Peyer's patch (tissue), 4 donors: ENCODE measurements around the gene RPL7A. TPM values are rescaled to one million over a fixed set of nuclear protein-coding genes. Genes with fewer than 3 reads are reported as not detected.

Source experiments
- DNase-seq, 3 donors: peaks; one replicate each; pipeline ENCODE4 v3.0.0-alpha.2; 2017 to 2019
- H3K27ac ChIP-seq, 4 donors: fragments of 200-600 bp; sonication (generic); one replicate each; pipeline ENCODE4 v1.5.1; 2016 to 2019
- H3K27me3 ChIP-seq, 2 donors: fragments of 200-600 bp; sonication (generic); one replicate each; pipeline ENCODE4 v1.5.1; 2019
- H3K36me3 ChIP-seq, 3 donors: fragments of 200-600 bp; sonication (generic); one replicate each; pipeline ENCODE4 v1.5.1; 2016 to 2019
- H3K4me1 ChIP-seq, 4 donors: fragments of 200-600 bp; sonication (generic); one replicate each; pipeline ENCODE4 v1.5.1; 2016 to 2019
- H3K4me3 ChIP-seq, 4 donors: fragments of 200-600 bp; sonication (generic); 1 replicate in 3 of 4; 2 replicates in 1 of 4; pipeline ENCODE4 v1.5.1; 2016 to 2019; ENCODE audit warnings: mild to moderate bottlenecking in 1 of 4
- H3K9me3 ChIP-seq, 4 donors: fragments of 200-600 bp; sonication (generic); one replicate each; pipeline ENCODE4 v1.5.1; 2016 to 2019; ENCODE audit warnings: mild to moderate bottlenecking in 1 of 4
- CTCF ChIP-seq, 6 experiments: fragments of 450-650 bp in 4 of 6; fragments of 200-600 bp in 2 of 6; sonication (generic) in 1 of 6; IDR thresholded peaks; one replicate each; pipeline ENCODE4 v1.5.1; 2017 to 2019; ENCODE audit warnings: antibody characterized with exemption in 6 of 6, mild to moderate bottlenecking in 3 of 6, moderate library complexity in 1 of 6
- POLR2A ChIP-seq, 2 donors: fragments of 450-650 bp; IDR thresholded peaks; one replicate each; pipeline ENCODE4 v1.5.1; 2017; ENCODE audit warnings: antibody characterized with exemption in 2 of 2, mild to moderate bottlenecking in 2 of 2, moderate library complexity in 2 of 2
- total RNA-seq, 4 donors: library from RNA; depleted of rRNA; stranded (reverse); fragments of >200 nt; gene quantifications; one replicate each; pipeline ENCODE4 v1.1.0, GENCODE V29; 2016

RPL7A gene
- total RNA-seq, 4 donors from 2014 or later = 708 to 1,565 (median 870) TPM

- Histone ChIP-seq H3K9me3 (no peaks in the 10 kb centered on the region), H3K36me3 (peaks cover 0 to 68% (median 3%) of the 10 kb centered on the region in 3 donors), H3K27ac (peak overlapping the region; percentile 87 to 92 (median 90))
Observed at GRCh38 chr9:133346021-133346785, 1.8 kb upstream of the RPL7A start.

DNA sequence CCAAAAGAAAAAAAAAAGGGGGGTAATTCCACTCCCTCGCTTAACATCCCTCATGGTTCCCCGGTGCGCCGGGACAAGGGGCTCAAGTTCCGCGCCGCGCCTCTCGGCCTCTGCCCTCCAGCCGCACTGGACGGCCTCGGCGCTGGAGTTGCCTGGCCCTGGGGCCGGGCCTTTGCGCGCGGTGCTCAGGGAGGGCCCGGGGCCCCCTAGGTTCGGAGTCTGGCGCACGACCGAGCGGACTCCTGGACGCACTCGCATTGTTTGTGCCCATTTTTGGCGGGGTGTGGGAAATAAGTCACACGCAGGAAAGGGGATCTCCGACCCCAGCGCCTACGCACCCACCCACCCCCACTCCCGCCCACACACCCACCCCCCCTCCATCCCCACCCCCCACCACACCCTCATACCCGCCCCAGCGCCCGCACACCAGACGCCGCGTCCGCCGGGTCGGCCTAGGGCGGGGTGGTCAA, 468 bp upstream of the RPL7A start:
- Histone ChIP-seq H3K36me3 (peaks cover 0 to 68% (median 3%) of the 10 kb centered on the region in 3 donors), H3K4me1 (peaks cover 0 to 28% (median 23%) of the 10 kb centered on the region in 4 donors), H3K9me3 (no peaks in the 10 kb centered on the region), H3K27me3 (no peaks in the 10 kb centered on the region), H3K27ac (peak overlapping the region; percentile 87 to 92 (median 90)), H3K4me3 (peak overlapping the region; percentile 84 to 99 (median 94))
- peak in 1 of 6 experiments; percentile 13 for TF ChIP-seq CTCF (IDR thresholded peaks at IDR 0.05)
- no peak for TF ChIP-seq POLR2A (IDR thresholded peaks at IDR 0.05)
- DNase-seq = peak in 1 of 3 donors; percentile 73

More at GRCh38 chr9:133346021-133346785, 1.8 kb upstream of the RPL7A start:
- TF ChIP-seq POLR2A (IDR thresholded peaks at IDR 0.05) (no peak), CTCF (IDR thresholded peaks at IDR 0.05) (no peak)
- DNase-seq = peak in 1 of 3 donors; percentile 40
- H3K4me1 ChIP-seq = peaks cover 0 to 34% (median 25%) of the 10 kb centered on the region in 4 donors
- H3K27me3 ChIP-seq = no peaks in the 10 kb centered on the region
- peak overlapping the region; percentile 84 to 99 (median 94) for H3K4me3 ChIP-seq

- Histone ChIP-seq H3K4me1 (peaks cover 0 to 28% (median 22%) of the 10 kb centered on the region in 4 donors), H3K4me3 (peak overlapping the region; percentile 84 to 99 (median 94)), H3K9me3 (no peaks in the 10 kb centered on the region), H3K27me3 (no peaks in the 10 kb centered on the region), H3K36me3 (peaks cover 0 to 68% (median 3%) of the 10 kb centered on the region in 3 donors), H3K27ac (peak overlapping the region; percentile 87 to 92 (median 90))
- DNase-seq = no peak
- TF ChIP-seq POLR2A (IDR thresholded peaks at IDR 0.05) (no peak), CTCF (IDR thresholded peaks at IDR 0.05) (no peak)
Observed at GRCh38 chr9:133348718-133349573, 928 bp downstream of the RPL7A start.

DNA sequence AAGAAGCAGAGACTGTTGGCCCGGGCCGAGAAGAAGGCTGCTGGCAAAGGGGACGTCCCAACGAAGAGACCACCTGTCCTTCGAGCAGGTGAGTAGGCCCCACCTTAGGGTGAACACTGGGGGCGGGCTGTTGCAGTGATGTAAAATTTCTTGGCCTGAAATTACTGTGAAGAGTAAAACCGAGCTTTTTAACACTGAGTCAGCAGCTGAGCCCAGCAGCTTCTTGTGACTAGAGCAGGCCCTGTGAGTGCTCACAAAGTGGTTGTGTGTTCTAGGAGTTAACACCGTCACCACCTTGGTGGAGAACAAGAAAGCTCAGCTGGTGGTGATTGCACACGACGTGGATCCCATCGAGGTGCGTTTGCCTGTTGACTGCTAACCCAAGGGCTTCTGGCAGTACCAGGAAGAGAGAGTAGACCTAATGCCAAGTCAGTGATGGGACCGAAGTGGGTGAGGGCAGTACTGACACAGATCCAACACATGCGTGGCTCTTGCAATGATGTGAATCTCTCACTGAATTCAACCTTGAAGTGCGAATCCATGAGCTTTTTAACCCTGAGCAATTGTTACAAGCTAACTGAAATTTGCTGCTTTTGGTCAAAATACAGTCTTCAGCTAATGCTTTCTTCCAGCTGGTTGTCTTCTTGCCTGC, 2.1 kb downstream of the RPL7A start:
- no peak for TF ChIP-seq CTCF (IDR thresholded peaks at IDR 0.05)
- no peak for TF ChIP-seq POLR2A (IDR thresholded peaks at IDR 0.05)
- Histone ChIP-seq H3K4me1 (peaks cover 0 to 33% (median 22%) of the 10 kb centered on the region in 4 donors), H3K36me3 (peaks cover 0 to 58% (median 3%) of the 10 kb centered on the region in 3 donors), H3K4me3 (no peak overlapping the region), H3K9me3 (no peaks in the 10 kb centered on the region), H3K27me3 (no peaks in the 10 kb centered on the region), H3K27ac (no peak overlapping the region)
- no peak for DNase-seq

- H3K4me1 ChIP-seq = peaks cover 0 to 31% (median 23%) of the 10 kb centered on the region in 4 donors
- no peak overlapping the region for H3K27ac ChIP-seq
- peaks cover 0 to 50% (median 3%) of the 10 kb centered on the region in 3 donors for H3K36me3 ChIP-seq
- H3K27me3 ChIP-seq = no peaks in the 10 kb centered on the region
- DNase-seq = no peak
- H3K4me3 ChIP-seq = no peak overlapping the region
- no peaks in the 10 kb centered on the region for H3K9me3 ChIP-seq
- TF ChIP-seq POLR2A (IDR thresholded peaks at IDR 0.05) (no peak), CTCF (IDR thresholded peaks at IDR 0.05) (no peak)
Observed at GRCh38 chr9:133351526-133351907, 3.5 kb downstream of the RPL7A start.
